PC-3 (cell line): ENCODE results near the gene CYLD. TPM values are rescaled to one million over a fixed set of nuclear protein-coding genes. Genes with fewer than 3 reads are reported as not detected.

Source experiments
- ATAC-seq: fragments of 200-7000 bp; cut with Tn5 transposase; 2 replicates; pipeline ENCODE4 v1.9.1; 2020; ENCODE audit warnings: mild to moderate bottlenecking, moderate library complexity
- BruUV-seq: library from RNA; stranded (reverse); fragments of 400-500 nt; replicated peaks from 2 replicates; lab custom pipeline; 2021; lab: Mats Ljungman, UMichigan
- CTCF ChIA-PET: fragments of 300-600 bp; sonication (Branson Sonifier 250); formaldehyde crosslinking; loops from one replicate; lab custom pipeline; 2022; ENCODE audit warnings: antibody characterized with exemption; lab: Charles Lee
- POLR2A ChIA-PET: fragments of 300-600 bp; sonication (Branson Sonifier 250); formaldehyde crosslinking; loops from one replicate; lab custom pipeline; 2022; ENCODE audit warnings: antibody characterized with exemption; ENCODE audit not compliant: unreplicated experiment; lab: Charles Lee
- DNase-seq: peaks from one replicate; pipeline ENCODE4 v3.0.0-alpha.2; 2015
- H2AFZ ChIP-seq: fragments of 300-600 bp; sonication (generic); 2 replicates; pipeline ENCODE4 v1.6.0; 2016; ENCODE audit warnings: antibody characterized with exemption, low read length
- H3F3A ChIP-seq: fragments of 300-600 bp; sonication (generic); one replicate; pipeline ENCODE4 v1.6.0; 2017; ENCODE audit warnings: antibody characterized with exemption, low read length, control low read depth, mild to moderate bottlenecking; ENCODE audit not compliant: unreplicated experiment
- H3K27ac ChIP-seq: fragments of 300-600 bp; sonication (generic); 2 replicates; pipeline ENCODE4 v1.5.1; 2016; ENCODE audit warnings: mild to moderate bottlenecking, low read length
- H3K27me3 ChIP-seq: fragments of 300-600 bp; sonication (generic); 2 replicates; pipeline ENCODE4 v1.6.1; 2016; ENCODE audit warnings: low read length, mixed read lengths
- H3K36me3 ChIP-seq: fragments of 300-600 bp; sonication (generic); 2 replicates; pipeline ENCODE4 v1.6.1; 2016; ENCODE audit warnings: low read depth, mixed run types, low read length, mixed read lengths
- H3K4me1 ChIP-seq: fragments of 300-600 bp; sonication (generic); 2 replicates; pipeline ENCODE4 v1.5.1; 2016; ENCODE audit warnings: low read length; ENCODE audit not compliant: insufficient read depth
- H3K4me2 ChIP-seq: fragments of 300-600 bp; sonication (generic); 2 replicates; pipeline ENCODE4 v1.6.0; 2016; ENCODE audit warnings: low read length
- H3K4me3 ChIP-seq: fragments of 300-600 bp; sonication (generic); 2 replicates; pipeline ENCODE4 v1.5.1; 2016; ENCODE audit warnings: mild to moderate bottlenecking, low read length, mixed read lengths
- H3K79me2 ChIP-seq: fragments of 300-600 bp; sonication (generic); 2 replicates; pipeline ENCODE4 v1.6.1; 2017; ENCODE audit warnings: low read length, mixed read lengths
- H3K9ac ChIP-seq: fragments of 300-600 bp; sonication (generic); 2 replicates; pipeline ENCODE4 v1.6.0; 2016; ENCODE audit warnings: mild to moderate bottlenecking, low read length
- H3K9me2 ChIP-seq: fragments of 300-600 bp; sonication (generic); replicated peaks from 2 replicates; pipeline ENCODE4 v1.6.1; 2016; ENCODE audit warnings: mixed run types, low read length, mixed read lengths
- H3K9me3 ChIP-seq: fragments of 300-600 bp; sonication (generic); 2 replicates; pipeline ENCODE4 v1.6.1; 2016; ENCODE audit warnings: low read length, mixed read lengths
- H4K20me1 ChIP-seq: fragments of 300-600 bp; sonication (generic); 2 replicates; pipeline ENCODE4 v1.6.1; 2016; ENCODE audit warnings: low read length, mixed read lengths
- EZH2 ChIP-seq: fragments of 300-600 bp; sonication (generic); IDR thresholded peaks from one replicate; pipeline ENCODE4 v1.6.1; 2017; ENCODE audit warnings: antibody characterized with exemption, mild to moderate bottlenecking, low read length; ENCODE audit not compliant: unreplicated experiment
- EZH2phosphoT487 ChIP-seq: fragments of 300-600 bp; sonication (generic); IDR thresholded peaks from 2 replicates; pipeline ENCODE4 v1.6.1; 2018; ENCODE audit warnings: mild to moderate bottlenecking, antibody characterized with exemption, low read length, borderline replicate concordance
- intact Hi-C: fragments of 100-400 bp; cut with micrococcal nuclease; formaldehyde crosslinking; loops from 2 replicates; pipeline ENCODE4 v1.9.0; 2023
- total RNA-seq: library from RNA; depleted of rRNA; stranded (reverse); fragments of >200 nt; gene quantifications from 2 replicates; pipeline ENCODE4 v1.2.3, GENCODE V29; 2014
- TF ChIP-seq, protein P1 (sequence below): fragments of 300-600 bp; sonication (generic); conservative IDR thresholded peaks from 2 replicates; pipeline ENCODE4 v1.5.1; 2017; ENCODE audit warnings: antibody characterized with exemption, low read depth, mild to moderate bottlenecking, low read length

The CYLD gene
- total RNA-seq, 1 experiment from 2014 or later = 8.6 TPM

DNA sequence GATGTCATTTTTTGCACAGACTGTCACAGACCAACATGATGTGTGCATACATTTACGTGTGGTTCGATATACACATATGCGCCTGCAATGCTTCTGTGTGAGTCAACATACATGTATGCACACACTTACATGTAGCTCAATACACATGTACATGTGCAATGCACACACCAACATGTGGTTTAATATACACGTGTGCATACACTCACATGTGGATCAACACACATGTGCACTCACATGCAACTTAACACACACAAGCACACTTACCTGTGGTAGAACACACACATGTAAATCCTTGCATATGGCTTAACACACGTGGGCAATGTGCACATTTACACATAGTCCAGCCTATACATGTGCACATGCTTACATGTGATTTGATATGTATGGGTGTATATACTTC lies 97.5 kb downstream of the CYLD start:
- Histone ChIP-seq H4K20me1 (no peaks in the 10 kb centered on the region), H3K27me3 (peaks cover 7% of the 10 kb centered on the region; the same call in 1 of the 2 replicates), H3K9me3 (no peaks in the 10 kb centered on the region), H3K9ac (no peak overlapping the region), H3K4me3 (no peak overlapping the region), H3K4me2 (no peak overlapping the region), H3F3A (no peaks in the 10 kb centered on the region), H2AFZ (no peak overlapping the region), H3K36me3 (no peaks in the 10 kb centered on the region), H3K9me2 (no peaks in the 10 kb centered on the region), H3K79me2 (no peaks in the 10 kb centered on the region), H3K4me1 (no peaks in the 10 kb centered on the region), H3K27ac (no peak overlapping the region)
- ATAC-seq = no peak
- TF ChIP-seq, protein P1, sequence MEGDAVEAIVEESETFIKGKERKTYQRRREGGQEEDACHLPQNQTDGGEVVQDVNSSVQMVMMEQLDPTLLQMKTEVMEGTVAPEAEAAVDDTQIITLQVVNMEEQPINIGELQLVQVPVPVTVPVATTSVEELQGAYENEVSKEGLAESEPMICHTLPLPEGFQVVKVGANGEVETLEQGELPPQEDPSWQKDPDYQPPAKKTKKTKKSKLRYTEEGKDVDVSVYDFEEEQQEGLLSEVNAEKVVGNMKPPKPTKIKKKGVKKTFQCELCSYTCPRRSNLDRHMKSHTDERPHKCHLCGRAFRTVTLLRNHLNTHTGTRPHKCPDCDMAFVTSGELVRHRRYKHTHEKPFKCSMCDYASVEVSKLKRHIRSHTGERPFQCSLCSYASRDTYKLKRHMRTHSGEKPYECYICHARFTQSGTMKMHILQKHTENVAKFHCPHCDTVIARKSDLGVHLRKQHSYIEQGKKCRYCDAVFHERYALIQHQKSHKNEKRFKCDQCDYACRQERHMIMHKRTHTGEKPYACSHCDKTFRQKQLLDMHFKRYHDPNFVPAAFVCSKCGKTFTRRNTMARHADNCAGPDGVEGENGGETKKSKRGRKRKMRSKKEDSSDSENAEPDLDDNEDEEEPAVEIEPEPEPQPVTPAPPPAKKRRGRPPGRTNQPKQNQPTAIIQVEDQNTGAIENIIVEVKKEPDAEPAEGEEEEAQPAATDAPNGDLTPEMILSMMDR = no peak
- no peak for TF ChIP-seq EZH2phosphoT487
- no peak for TF ChIP-seq EZH2
- POLR2A ChIA-PET = no interaction called here
- CTCF ChIA-PET = no interaction called here
- intact Hi-C loops = loop anchor here (5.0 kb wide), 1 partner anchor 43 kb away; no protein-coding TSS in a partner anchor
- DNase-seq = no peak
- BruUV-seq = no TSS peak

DNA sequence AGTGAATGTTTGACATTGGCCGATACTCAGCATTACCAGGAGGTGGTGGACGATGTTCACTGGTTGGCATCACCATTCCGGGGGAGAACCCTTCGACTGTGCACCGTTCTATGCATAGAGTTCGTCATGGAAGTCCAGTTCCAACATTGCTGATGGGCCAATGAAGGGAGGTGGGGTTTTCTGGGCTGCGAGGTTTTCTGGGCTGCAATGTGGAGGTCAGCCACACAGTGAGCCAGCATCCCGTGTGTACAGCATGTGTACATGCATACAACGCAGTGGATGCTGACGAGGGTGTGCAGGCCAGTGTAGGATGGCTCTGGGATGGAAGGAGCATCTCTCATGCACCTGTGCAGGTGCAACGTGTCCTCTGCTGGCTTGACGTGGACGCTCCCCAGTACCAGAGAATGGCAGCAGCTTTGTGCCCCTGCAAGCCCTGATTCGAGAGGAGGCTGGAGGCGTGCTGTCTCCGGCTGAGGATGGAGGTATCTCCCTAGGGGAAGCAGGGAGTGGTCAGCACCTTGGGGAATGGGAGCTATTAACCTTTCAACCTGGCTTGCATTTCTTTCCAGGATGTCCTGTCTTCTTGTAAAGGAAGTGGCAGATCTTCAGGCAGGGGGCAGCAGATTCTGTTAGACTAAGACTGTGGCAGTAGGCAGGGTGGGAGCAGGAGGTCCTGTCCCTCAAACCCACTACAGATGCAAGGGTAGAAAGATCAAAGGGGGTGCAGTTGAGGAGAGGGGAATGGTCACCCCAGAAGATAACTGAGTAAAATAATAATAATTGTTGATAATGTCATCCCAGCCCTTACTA lies 98.2 kb downstream of the CYLD start:
- Histone ChIP-seq H3F3A (no peaks in the 10 kb centered on the region), H3K36me3 (no peaks in the 10 kb centered on the region), H2AFZ (no peak overlapping the region), H3K9me3 (no peaks in the 10 kb centered on the region), H3K4me3 (no peak overlapping the region), H3K9ac (no peak overlapping the region), H3K9me2 (no peaks in the 10 kb centered on the region), H3K27ac (no peak overlapping the region), H3K79me2 (no peaks in the 10 kb centered on the region), H3K4me2 (no peak overlapping the region), H3K27me3 (peaks cover 7% of the 10 kb centered on the region; the same call in 1 of the 2 replicates), H3K4me1 (no peaks in the 10 kb centered on the region), H4K20me1 (no peaks in the 10 kb centered on the region)
- no TSS peak for BruUV-seq
- ChIA-PET CTCF (no interaction called here), POLR2A (no interaction called here)
- intact Hi-C loops = loop anchor here (5.0 kb wide), 1 partner anchor 42 kb away; no protein-coding TSS in a partner anchor
- DNase-seq (no peak), ATAC-seq (no peak)
- TF ChIP-seq EZH2phosphoT487 (no peak), EZH2 (no peak)
- TF ChIP-seq, protein P1 = 0 out of 2 replicates have a peak, but pooled peaks have one; percentile 18
